Activated CD8-positive, alpha-beta T cell treated with anti-CD3 and anti-CD28 coated beads for 36 hours (primary cell): ENCODE data around the gene S100A1. TPM values are rescaled to one million over a fixed set of nuclear protein-coding genes. Genes with fewer than 3 reads are reported as not detected.

Source experiments
- ATAC-seq: fragments of 200-7000 bp; cut with Tn5 transposase; one replicate; pipeline ENCODE4 v1.10.0; 2021; ENCODE audit warnings: mild to moderate bottlenecking, moderate library complexity
- CTCF ChIA-PET: fragments of 350-600 bp; sonication (Branson Sonifier 250); formaldehyde crosslinking; loops from one replicate; lab custom pipeline; 2021; ENCODE audit warnings: antibody characterized with exemption; lab: Charles Lee
- POLR2A ChIA-PET: fragments of 350-600 bp; sonication (Branson Sonifier 250); formaldehyde crosslinking; loops from one replicate; lab custom pipeline; 2021; ENCODE audit warnings: antibody characterized with exemption; lab: Charles Lee
- DNase-seq: peaks from one replicate; pipeline ENCODE4 v3.0.0-alpha.2; 2020
- H3K27ac Mint-ChIP-seq: one replicate; pipeline ENCODE4 v1.8.0; 2021; ENCODE audit warnings: mild to moderate bottlenecking, mixed read lengths
- H3K27me3 Mint-ChIP-seq: one replicate; pipeline ENCODE4 v1.8.0; 2021; ENCODE audit warnings: mixed read lengths
- H3K36me3 Mint-ChIP-seq: one replicate; pipeline ENCODE4 v1.8.0; 2021; ENCODE audit warnings: low read depth, mixed read lengths
- H3K4me1 Mint-ChIP-seq: one replicate; pipeline ENCODE4 v1.8.0; 2021; ENCODE audit warnings: low read depth, mixed read lengths
- H3K4me3 Mint-ChIP-seq: one replicate; pipeline ENCODE4 v1.8.0; 2021; ENCODE audit warnings: mild to moderate bottlenecking, moderate library complexity, mixed read lengths
- H3K9me3 Mint-ChIP-seq: one replicate; pipeline ENCODE4 v1.8.0; 2021; ENCODE audit warnings: mixed read lengths
- CTCF ChIP-seq: fragments of 200-600 bp; IDR thresholded peaks from one replicate; pipeline ENCODE4 v1.8.0; 2022; ENCODE audit warnings: antibody characterized with exemption, mild to moderate bottlenecking
- intact Hi-C: fragments of 100-400 bp; cut with micrococcal nuclease; formaldehyde crosslinking; loops from one replicate; pipeline ENCODE4 v1.10.0; 2022
- total RNA-seq, 2 experiments: library from RNA; stranded (reverse); gene quantifications; one replicate each; pipeline ENCODE4 v1.2.3, GENCODE V29; 2021

Gene S100A1
- total RNA-seq, 2 experiments from 2014 or later = not detected

- CTCF ChIA-PET = interaction anchor here (0.7 to 2.2 kb wide), 3 partner anchors 38 to 100 kb away, joined by 3 to 9 read pairs (median 4); no protein-coding TSS in a partner anchor
These were observed 17.4 kb upstream of the S100A1 start for GRCh38 chr1:153610811-153611301.

GRCh38 chr1:153611356-153611755 lies 16.9 kb upstream of the S100A1 start:
- no peak overlapping the region for H3K4me3 Mint-ChIP-seq
- DNase-seq (no peak), ATAC-seq (no peak)
- no peaks in the 10 kb centered on the region for H3K9me3 Mint-ChIP-seq
- no peaks in the 10 kb centered on the region for H3K27me3 Mint-ChIP-seq
- H3K27ac Mint-ChIP-seq = no peak overlapping the region
- CTCF ChIA-PET = interaction anchor here (0.6 to 2.2 kb wide), 4 partner anchors 38 to 102 kb away, joined by 3 to 9 read pairs (median 4); no protein-coding TSS in a partner anchor
- peaks cover 5% of the 10 kb centered on the region for H3K4me1 Mint-ChIP-seq
- no peak for TF ChIP-seq CTCF
- H3K36me3 Mint-ChIP-seq = no peaks in the 10 kb centered on the region
- intact Hi-C loops = no loop called here
- POLR2A ChIA-PET = no interaction called here

More at GRCh38 chr1:153610811-153611301, 17.4 kb upstream of the S100A1 start:
- peaks cover 2% of the 10 kb centered on the region for H3K4me1 Mint-ChIP-seq
- no peaks in the 10 kb centered on the region for H3K27me3 Mint-ChIP-seq
- H3K4me3 Mint-ChIP-seq = no peak overlapping the region
- no peaks in the 10 kb centered on the region for H3K9me3 Mint-ChIP-seq
- no peak for TF ChIP-seq CTCF
- no peak for ATAC-seq
- H3K27ac Mint-ChIP-seq = no peak overlapping the region
- no peaks in the 10 kb centered on the region for H3K36me3 Mint-ChIP-seq
- intact Hi-C loops = no loop called here
- POLR2A ChIA-PET = interaction anchor here (0.5 kb wide), 1 partner anchor 36 kb away, joined by 3 read pairs; no protein-coding TSS in a partner anchor
- DNase-seq = no peak

GRCh38 chr1:153612111-153612754 lies 16.0 kb upstream of the S100A1 start:
- Mint-ChIP-seq H3K4me3 (no peak overlapping the region), H3K27me3 (no peaks in the 10 kb centered on the region), H3K36me3 (no peaks in the 10 kb centered on the region), H3K9me3 (no peaks in the 10 kb centered on the region), H3K4me1 (peaks cover 5% of the 10 kb centered on the region), H3K27ac (no peak overlapping the region)
- no peak for DNase-seq
- TF ChIP-seq CTCF = no peak
- intact Hi-C loops = no loop called here
- CTCF ChIA-PET = interaction anchor here (0.9 kb wide), 1 partner anchor 41 kb away, joined by 4 read pairs; no protein-coding TSS in a partner anchor
- POLR2A ChIA-PET = no interaction called here
- ATAC-seq = no peak

- Mint-ChIP-seq H3K36me3 (no peaks in the 10 kb centered on the region), H3K27me3 (no peaks in the 10 kb centered on the region), H3K4me1 (peaks cover 5% of the 10 kb centered on the region), H3K4me3 (no peak within 1 kb of the TSS), H3K9me3 (no peaks in the 10 kb centered on the region), H3K27ac (no peak within 1 kb of the TSS)
- POLR2A ChIA-PET = no interaction called here
- CTCF ChIA-PET = interaction anchor here (8.0 kb wide), 1 partner anchor 102 kb away, joined by 88 read pairs; no protein-coding TSS in a partner anchor
- DNase-seq (no peak), ATAC-seq (no peak)
- TF ChIP-seq CTCF = no peak
- intact Hi-C loops = no loop called here
These were observed 15.4 kb upstream of the S100A1 start, which contains the start of gene S100A16 for GRCh38 chr1:153612755-153613331. Gene S100A16, minus strand, starts transcription at chr1:153613137. Its CDS starts 4,986 bp downstream, at chr1:153608151.

GRCh38 chr1:153613406-153613805 lies 14.8 kb upstream of the S100A1 start:
- Mint-ChIP-seq H3K9me3 (no peaks in the 10 kb centered on the region), H3K27me3 (no peaks in the 10 kb centered on the region), H3K27ac (no peak overlapping the region), H3K36me3 (no peaks in the 10 kb centered on the region), H3K4me1 (peaks cover 5% of the 10 kb centered on the region), H3K4me3 (no peak overlapping the region)
- CTCF ChIA-PET = interaction anchor here (1.1 to 8.0 kb wide), 5 partner anchors 9 to 260 kb away, joined by 3 to 88 read pairs (median 3); no protein-coding TSS in a partner anchor
- TF ChIP-seq CTCF = no peak
- intact Hi-C loops = no loop called here
- no peak for ATAC-seq
- no peak for DNase-seq
- POLR2A ChIA-PET = no interaction called here
